HEK293 (cell line): ENCODE measurements around the gene ADSL.

Experiments
- CTCF ChIP-seq: fragments of 450-650 bp; formaldehyde crosslinking; IDR thresholded peaks from 2 replicates; pipeline ENCODE4 v1.5.1; 2016; ENCODE audit warnings: missing biosample characterization, missing genetic modification characterization
- ELK4 ChIP-seq: IDR thresholded peaks from 2 replicates; pipeline ENCODE4 v1.6.1; 2011; ENCODE audit warnings: mild to moderate bottlenecking, low read depth, low read length, borderline replicate concordance
- SETDB1 ChIP-seq: IDR thresholded peaks from one replicate; pipeline ENCODE4 v1.6.1; 2017; ENCODE audit warnings: mild to moderate bottlenecking, low read length, moderate library complexity, mixed read lengths; ENCODE audit not compliant: insufficient read length
- YY1 ChIP-seq: fragments of 450-650 bp; formaldehyde crosslinking; IDR thresholded peaks from 2 replicates; pipeline ENCODE4 v1.5.1; 2018; ENCODE audit warnings: missing biosample characterization, missing genetic modification characterization
- ZNF146 ChIP-seq: fragments of 450-650 bp; formaldehyde crosslinking; IDR thresholded peaks from 2 replicates; pipeline ENCODE4 v1.5.1; 2016; ENCODE audit warnings: missing biosample characterization, missing genetic modification characterization
- ZNF16 ChIP-seq: fragments of 450-650 bp; formaldehyde crosslinking; IDR thresholded peaks from 2 replicates; pipeline ENCODE4 v1.5.1; 2016; ENCODE audit warnings: low read depth, missing biosample characterization, missing genetic modification characterization
- ZNF24 ChIP-seq: fragments of 450-650 bp; formaldehyde crosslinking; IDR thresholded peaks from 2 replicates; pipeline ENCODE4 v1.5.1; 2016; ENCODE audit warnings: missing biosample characterization, missing genetic modification characterization
- ZNF416 ChIP-seq: fragments of 450-650 bp; formaldehyde crosslinking; IDR thresholded peaks from 2 replicates; pipeline ENCODE4 v1.5.1; 2016; ENCODE audit warnings: missing biosample characterization, missing genetic modification characterization
- ZNF473 ChIP-seq: fragments of 450-650 bp; formaldehyde crosslinking; IDR thresholded peaks from 2 replicates; pipeline ENCODE4 v1.5.1; 2017; ENCODE audit warnings: missing biosample characterization, missing genetic modification characterization
- ZNF501 ChIP-seq: fragments of 450-650 bp; formaldehyde crosslinking; IDR thresholded peaks from 2 replicates; pipeline ENCODE4 v1.5.1; 2016; ENCODE audit warnings: missing biosample characterization, missing genetic modification characterization
- ZNF785 ChIP-seq: fragments of 450-650 bp; formaldehyde crosslinking; IDR thresholded peaks from 2 replicates; pipeline ENCODE4 v1.5.1; 2016; ENCODE audit warnings: missing biosample characterization, missing genetic modification characterization

GRCh38 chr22:40322021-40322420, 24.3 kb upstream of the ADSL start:
- TF ChIP-seq CTCF (tag by site-specific recombination) (no peak), ZNF24 (tag by site-specific recombination) (no peak), ELK4 (no peak), ZNF146 (tag by site-specific recombination) (no peak), ZNF785 (tag by site-specific recombination) (no peak), ZNF416 (tag by site-specific recombination) (no peak), ZNF501 (tag by site-specific recombination) (no peak), YY1 (tag by site-specific recombination) (no peak), ZNF473 (no peak), SETDB1 (no peak), ZNF16 (tag by site-specific recombination) (no peak)
